Stimulated activated CD4-positive, alpha-beta T cell treated with anti-CD3 and anti-CD28 coated beads, TNF-alpha, amount 100 ng/mL, for 1 hour (primary cell): ENCODE results near the gene COX5B.
"Not testable (repeated sequence)": the region's sequence is repeated elsewhere in the genome, so short reads cannot be mapped to it uniquely, and the experiment has no call there.

Experiments used
- DNase-seq, 3 donors: peaks; one replicate each; pipeline ENCODE4 v3.0.0-alpha.2; 2020; ENCODE audit warnings: low read depth in 3 of 3, low spot score in 1 of 3

Gene COX5B, protein sequence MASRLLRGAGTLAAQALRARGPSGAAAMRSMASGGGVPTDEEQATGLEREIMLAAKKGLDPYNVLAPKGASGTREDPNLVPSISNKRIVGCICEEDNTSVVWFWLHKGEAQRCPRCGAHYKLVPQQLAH

DNA sequence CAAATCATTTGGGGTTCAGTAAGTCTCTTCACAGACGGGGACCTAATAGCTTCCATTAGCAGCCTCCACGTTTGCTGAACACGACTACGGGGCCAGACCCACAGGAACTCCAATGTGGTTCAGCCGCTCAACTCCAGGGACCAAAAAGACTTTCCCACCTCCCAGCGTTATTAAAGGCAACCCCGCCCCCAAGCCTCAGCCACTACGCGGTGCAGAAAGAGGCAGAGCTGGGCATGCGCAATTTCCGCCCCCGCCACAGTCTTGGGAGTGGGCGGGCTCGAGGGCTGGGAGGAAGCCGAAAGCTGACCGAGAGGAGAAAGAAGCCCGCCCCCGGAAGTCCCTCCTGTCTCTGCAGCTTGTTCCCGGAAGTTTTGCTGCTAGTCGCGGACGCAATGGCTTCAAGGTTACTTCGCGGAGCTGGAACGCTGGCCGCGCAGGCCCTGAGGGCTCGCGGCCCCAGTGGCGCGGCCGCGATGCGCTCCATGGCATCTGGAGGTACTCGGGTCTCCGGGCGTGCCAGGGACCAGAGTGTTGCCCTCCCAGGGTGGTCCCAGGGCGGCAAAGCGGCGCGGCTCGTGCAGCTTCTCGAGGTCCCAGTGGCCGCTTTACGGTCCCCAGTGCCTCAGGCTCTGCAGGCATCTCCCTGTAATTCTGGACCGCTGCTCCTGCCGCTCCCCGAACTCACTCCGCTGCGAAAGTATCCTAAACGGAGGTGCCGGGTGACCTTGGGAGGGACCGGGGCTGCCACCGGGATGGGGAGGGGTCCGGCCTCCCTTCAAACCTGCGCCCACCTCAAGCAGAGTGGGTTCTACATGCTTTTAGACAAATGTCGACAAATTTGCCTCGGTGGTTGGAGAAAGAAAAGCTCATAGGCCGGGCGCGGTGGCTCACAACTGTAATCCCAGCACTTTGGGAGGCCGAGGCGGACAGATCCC is at the start of gene COX5B:
Gene COX5B (plus strand): TSS at position 368 of the 935 bp plus-strand sequence. CDS start 25 bp downstream, at position 393.
- DNase-seq: peak; percentile 96 to 97 (median 97)

DNA sequence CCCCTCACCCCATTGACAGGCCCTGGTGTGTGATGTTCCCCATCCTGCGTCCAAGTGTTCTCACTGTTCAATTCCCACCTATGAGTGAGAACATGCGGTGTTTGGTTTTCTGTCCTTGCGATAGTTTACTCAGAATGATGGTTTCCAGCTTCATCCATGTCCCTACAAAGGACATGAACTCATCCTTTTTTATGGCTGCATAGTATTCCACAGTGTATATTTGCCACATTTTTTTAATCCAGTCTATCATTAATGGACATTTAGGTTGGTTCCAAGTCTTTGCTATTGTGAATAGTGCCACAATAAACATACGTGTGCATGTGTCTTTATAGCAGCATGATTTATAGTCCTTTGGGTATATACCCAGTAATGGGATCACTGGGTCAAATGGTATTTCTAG is 49.7 kb upstream of the COX5B start:
- DNase-seq: not testable (repeated sequence)

DNA sequence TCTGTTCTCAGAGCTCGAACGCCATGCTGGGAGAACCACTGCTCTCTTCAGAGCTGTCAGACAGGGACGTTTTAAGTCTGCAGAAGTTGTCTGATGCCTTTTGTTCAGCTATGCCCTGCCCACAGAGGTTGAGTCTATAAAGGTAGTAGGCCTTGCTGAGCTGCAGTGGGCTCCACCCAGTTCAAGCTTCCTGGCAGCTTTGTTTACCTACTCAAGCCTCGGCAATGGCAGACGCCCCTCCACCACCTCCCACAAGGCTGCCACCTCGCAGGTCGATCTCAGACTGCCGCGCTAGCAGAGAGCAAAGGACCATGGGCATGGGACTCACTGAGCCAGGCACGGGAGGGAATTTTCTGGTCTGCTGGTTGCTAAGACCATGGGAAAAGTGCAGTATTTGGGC is 44.3 kb upstream of the COX5B start:
- not testable (repeated sequence) for DNase-seq

GRCh38 chr2:97605109-97605508 is 40.8 kb upstream of the COX5B start:
- DNase-seq: not testable (repeated sequence)

DNA sequence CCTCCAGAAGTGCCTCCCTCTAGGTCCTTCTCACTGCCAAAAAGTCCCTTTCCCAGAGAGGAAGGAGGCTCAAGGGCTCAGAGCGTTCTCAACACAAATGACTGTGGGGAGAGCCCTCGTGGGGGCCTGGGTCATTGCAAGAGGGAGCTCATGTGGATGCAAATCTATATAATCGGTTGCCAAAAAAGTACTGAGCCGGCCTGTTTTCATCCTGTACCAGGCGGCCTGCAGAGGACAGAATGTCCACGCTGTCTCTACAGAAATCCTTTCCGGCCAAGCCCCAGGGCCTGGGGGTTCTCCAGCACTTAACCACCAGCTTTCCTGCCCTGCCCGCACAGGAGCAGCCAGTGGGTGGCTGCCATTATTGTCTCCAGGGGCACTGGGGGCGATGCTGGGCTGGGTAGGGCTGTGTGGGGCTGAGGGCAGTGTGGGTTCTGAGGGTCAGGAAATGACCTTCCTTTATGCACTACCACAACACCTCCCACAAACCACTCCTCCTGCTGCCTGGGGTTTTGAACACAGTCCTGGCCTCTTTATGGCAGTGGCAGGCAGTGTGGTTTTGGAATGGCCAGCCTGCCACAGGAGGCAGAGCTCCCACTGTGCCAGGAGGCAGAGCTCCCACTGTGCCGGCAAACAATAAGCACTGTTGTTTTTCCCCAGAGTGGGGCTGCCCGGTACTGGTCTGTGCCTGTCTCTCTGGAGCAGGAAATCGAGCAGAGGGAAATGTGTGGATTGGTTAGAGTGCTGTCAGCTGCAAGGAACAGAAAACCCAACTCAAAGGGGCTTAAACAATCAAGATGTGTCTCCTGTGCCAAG is 40.1 kb upstream of the COX5B start:
- not testable (repeated sequence) for DNase-seq

GRCh38 chr2:97608745-97609144 is 37.1 kb upstream of the COX5B start:
- DNase-seq: not testable (repeated sequence)

DNA sequence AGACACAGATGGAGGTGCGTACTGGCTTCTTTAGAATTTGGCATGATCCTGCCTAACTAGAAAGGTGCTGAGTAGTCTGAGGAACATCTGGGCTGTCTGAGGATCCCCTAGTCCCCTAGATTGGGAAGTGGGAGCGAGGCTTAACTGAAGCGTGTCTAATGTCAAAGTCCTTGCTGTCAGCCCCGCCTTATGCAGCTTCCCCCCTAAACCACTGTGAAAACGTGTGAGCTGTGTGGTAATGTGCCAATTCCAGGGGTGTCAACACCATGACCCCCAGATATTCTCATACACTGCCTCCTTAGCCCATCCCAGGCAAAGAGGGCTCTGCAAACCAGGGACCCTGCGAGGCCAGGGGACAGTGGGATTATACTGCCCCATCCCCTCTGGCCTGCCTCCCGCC is 34.0 kb upstream of the COX5B start:
- not testable (repeated sequence) for DNase-seq

DNA sequence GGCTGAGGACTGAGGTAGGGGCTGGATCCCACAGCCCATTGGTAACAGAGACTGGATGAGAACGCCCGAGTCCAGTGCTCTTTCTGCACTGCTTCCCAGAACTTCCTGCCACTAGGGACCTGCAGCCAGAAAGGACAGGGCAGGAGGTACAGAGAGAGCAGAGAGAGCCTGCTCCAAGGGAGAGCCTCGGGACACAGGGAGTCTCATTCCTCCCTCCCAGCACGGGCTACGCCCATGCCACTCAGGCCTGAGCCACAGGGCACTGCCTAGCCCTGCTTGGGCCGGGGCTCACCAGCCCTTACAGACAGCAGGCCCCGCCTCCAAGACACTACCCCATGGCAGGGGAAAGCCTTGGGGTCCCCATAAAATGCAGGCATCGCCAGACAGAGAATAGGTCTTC is 30.1 kb upstream of the COX5B start:
- DNase-seq: not testable (repeated sequence)

- DNase-seq: no peak
Observed at GRCh38 chr2:97617911-97618310, 28.0 kb upstream of the COX5B start.

- not testable (repeated sequence) for DNase-seq
Observed at GRCh38 chr2:97618939-97619827, 26.7 kb upstream of the COX5B start.

GRCh38 chr2:97620492-97620891 is 25.4 kb upstream of the COX5B start:
- DNase-seq: not testable (repeated sequence)

DNA sequence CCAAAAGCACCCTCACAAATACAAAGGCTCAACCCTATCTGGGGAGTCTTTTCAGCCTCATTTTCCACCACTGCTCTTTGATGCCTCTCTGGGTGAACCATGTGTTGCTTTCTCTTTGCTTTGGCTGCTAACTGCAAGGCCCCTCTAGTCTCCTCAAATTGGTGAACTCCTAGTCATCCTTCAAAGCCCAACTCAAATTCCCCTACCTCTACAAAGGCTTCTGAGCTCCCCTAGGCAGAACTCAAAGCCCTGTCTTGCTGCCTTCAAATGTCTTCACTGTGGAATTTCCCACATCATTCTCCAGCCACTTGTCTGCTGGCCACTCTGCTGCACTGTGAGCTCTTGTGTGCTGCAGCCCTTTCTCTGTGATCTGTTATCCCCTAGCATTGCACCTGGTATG is 22.9 kb upstream of the COX5B start:
- not testable (repeated sequence) for DNase-seq

DNA sequence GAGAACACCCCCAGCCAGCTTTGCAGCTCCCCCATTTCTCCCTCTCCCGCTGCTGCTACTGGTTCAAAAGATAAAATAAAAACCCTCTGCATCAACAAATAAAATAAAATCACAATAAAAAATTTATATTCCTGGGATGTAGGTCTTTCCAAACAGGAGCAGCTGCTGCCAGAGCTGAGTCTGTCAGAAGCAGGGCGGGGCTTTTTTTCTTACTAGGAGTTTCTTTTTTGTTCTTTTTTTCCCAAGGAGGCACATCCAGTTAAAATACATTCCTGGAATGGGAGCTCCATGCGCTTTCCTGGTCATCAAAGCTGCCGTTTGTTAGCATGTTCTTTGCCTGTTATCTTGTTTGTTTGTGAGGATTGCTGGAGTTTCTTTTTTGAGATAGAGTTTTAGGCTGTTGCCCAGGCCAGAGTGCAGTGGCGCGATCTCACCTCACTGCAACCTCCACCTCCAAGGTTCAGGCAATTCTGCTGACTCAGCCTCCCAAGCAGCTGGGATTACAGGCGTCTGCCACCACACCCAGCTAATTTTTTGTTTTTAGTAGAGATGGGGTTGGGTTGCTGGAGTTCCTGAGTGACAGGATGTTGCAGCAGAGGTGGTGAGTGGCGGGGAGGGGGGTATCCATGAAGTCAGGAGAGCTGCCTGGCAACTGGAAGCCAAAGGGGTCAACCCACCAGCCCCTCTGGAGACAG is 20.4 kb upstream of the COX5B start:
- not testable (repeated sequence) for DNase-seq

GRCh38 chr2:97626049-97626430 is 19.8 kb upstream of the COX5B start:
- DNase-seq: not testable (repeated sequence)

- DNase-seq: no peak
Observed at GRCh38 chr2:97644023-97644717, 1.7 kb upstream of the COX5B start.

- DNase-seq: peak in 1 of 3 donors; percentile 33
Observed at GRCh38 chr2:97645112-97645694, 659 bp upstream of the COX5B start.

GRCh38 chr2:97646977-97647376 is 1.1 kb downstream of the COX5B start:
- no peak for DNase-seq

- DNase-seq: no peak
Observed at GRCh38 chr2:97651114-97651513, 5.3 kb downstream of the COX5B start.

DNA sequence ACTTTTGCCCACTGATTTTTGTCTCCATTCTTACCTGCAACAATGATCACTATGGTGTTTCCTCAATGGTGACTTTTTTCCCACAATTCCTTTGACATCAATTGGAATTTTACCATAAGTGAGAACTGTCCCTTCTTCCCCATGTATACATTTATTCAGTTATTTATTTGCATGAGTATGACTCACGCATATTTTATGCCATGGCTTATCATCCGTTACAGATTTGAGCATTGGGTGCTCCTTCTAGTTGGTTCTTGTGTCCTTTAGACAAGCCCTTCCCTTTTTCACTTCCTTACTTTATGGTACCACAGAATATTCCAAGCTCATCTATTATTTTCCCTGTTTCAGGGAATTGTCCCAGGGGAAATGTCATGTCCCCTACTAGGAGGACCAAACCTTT is 7.6 kb downstream of the COX5B start:
- DNase-seq: no peak
